Large intestine (tissue), 12 donors: ENCODE data around the gene GH2. TPM values are rescaled to one million over a fixed set of nuclear protein-coding genes. Genes with fewer than 3 reads are reported as not detected.
"Not testable (repeated sequence)": the region's sequence is repeated elsewhere in the genome, so short reads cannot be mapped to it uniquely, and the experiment has no call there.

ENCODE experiments used
- DNase-seq, 2 donors: peaks; one replicate each; pipeline versions ENCODE4 v3.0.0 to v3.0.0-alpha.2; 2013
- H3K27ac ChIP-seq: one replicate; pipeline ENCODE4 v1.5.1; 2013; ENCODE audit warnings: low read length
- H3K27me3 ChIP-seq: 2 replicates; pipeline ENCODE4 v1.6.1; 2013; ENCODE audit warnings: low read length; ENCODE audit not compliant: control insufficient read depth, insufficient read depth
- H3K36me3 ChIP-seq: 2 replicates; pipeline ENCODE4 v1.6.1; 2013; ENCODE audit warnings: low read length; ENCODE audit not compliant: control insufficient read depth, insufficient read depth
- H3K4me1 ChIP-seq: one replicate; pipeline ENCODE4 v1.6.1; 2013; ENCODE audit warnings: low read length; ENCODE audit not compliant: control insufficient read depth, insufficient read depth
- H3K4me3 ChIP-seq: one replicate; pipeline ENCODE4 v1.5.1; 2013; ENCODE audit warnings: low read length
- H3K9me3 ChIP-seq: one replicate; pipeline ENCODE4 v1.6.1; 2013; ENCODE audit warnings: mild to moderate bottlenecking, low read depth, low read length, moderate library complexity; ENCODE audit not compliant: control insufficient read depth
- WGBS: methylation state at CpG from one replicate; pipeline ENCODE4 v1.1.5; 2013; ENCODE audit warnings: low lambda C conversion rate; ENCODE audit not compliant: insufficient coverage; 5-methylcytosine and 5-hydroxymethylcytosine counted together
- long read RNA-seq, 11 donors: transcript quantifications; one replicate each; lab custom pipeline, GENCODE V29; 2026
- polyA plus RNA-seq: library from polyadenylated mRNA; unstranded; fragments of 120-200 nt; gene quantifications from one replicate; pipeline ENCODE4 v1.2.1, GENCODE V29; 2013

The GH2 gene
- polyA plus RNA-seq, result not detected
- long read RNA-seq, donor 1, result 0 reads
- long read RNA-seq, donor 2, result 0 reads
- long read RNA-seq, donor 3, result 0 reads
- long read RNA-seq, donor 4, result 0 reads
- long read RNA-seq, donor 5, result 0 reads
- long read RNA-seq, donor 6, partial matches to known transcripts, result 0 of 1 reads
- long read RNA-seq, donor 6, other reads (novel, unspliced or antisense), result 0 of 1 reads
- long read RNA-seq, donor 7, result 0 reads
- long read RNA-seq, donor 8, result 0 reads
- long read RNA-seq, donor 9, result 0 reads
- long read RNA-seq, donor 10, result 0 reads
- long read RNA-seq, donor 11, result 0 reads

DNA sequence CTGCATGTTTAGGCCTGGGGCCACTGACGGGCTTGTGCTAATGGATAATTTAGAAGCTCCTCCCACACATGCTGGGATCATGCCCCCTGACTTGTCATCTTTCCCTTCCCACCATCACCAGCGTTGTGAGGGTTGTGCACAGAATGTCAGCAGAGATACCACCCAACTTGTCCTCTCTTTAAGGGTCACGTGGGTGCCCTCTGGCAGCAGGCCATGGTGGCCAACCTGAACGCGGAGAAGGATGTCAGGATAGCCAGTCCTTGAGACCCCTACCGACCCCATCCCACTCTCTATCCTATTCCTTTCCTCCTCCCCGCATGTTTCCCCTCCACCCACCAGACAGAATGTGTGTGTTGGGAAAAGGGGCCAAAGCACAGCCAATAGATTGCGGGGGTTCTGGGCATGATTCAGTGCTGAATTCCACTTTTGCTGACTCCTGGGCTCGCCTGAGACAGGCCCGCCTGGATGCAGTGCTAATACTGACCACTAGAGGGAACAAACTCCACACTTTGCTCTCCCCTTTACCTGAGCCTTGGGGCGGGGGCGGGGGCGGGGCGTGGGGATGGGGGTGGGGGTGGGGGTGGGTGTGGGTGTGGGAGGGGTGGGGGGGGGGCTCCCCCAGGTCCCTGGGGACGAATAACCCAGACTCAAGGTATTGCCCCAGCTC lies at the start of gene GH2:
TSS of gene GH2 (minus strand) at position 10 of the 667 bp plus-strand sequence. CDS start 143 bp downstream, outside the sequence.
- H3K9me3 ChIP-seq, result no peaks in the 10 kb centered on the region
- DNase-seq, result peak in 1 of 2 donors; percentile 21
- H3K4me1 ChIP-seq, result no peaks in the 10 kb centered on the region
- no peak within 1 kb of the TSS for H3K27ac ChIP-seq
- H3K36me3 ChIP-seq, result no peaks in the 10 kb centered on the region
- H3K27me3 ChIP-seq, result peaks cover 2% of the 10 kb centered on the region
- no CpG with 5 or more reads among the region's 15 CpGs for WGBS
- no peak within 1 kb of the TSS for H3K4me3 ChIP-seq

DNA sequence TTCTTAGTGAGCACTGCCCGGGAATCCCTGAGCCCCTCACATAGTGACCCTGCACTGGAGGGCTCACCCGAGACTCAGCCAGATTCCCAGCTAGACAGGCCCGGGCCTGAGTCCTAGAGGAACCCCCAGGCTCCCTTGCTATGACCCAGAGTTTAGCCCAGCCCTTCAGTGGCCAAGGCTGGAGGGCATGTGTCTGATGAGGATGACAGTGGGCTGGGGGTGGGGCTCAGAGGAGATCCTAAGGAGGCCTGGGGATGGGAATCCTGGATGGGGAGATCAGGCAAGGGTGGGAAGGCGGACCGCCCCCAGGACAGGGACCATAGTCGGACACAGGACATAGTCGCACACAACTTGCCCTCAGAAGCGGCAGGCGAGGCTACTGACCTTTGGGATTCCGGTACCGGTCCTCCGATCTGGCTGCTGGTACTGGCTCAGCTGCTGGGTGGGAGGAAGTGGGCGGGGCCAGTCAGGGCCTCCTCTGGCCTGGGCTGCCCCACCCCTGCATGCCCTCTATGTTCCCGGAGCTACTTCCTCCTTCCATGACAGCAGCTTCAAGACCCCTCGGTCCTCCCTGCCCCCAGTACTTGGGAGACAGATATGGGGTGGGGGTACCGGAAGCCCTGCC lies 49.3 kb upstream of the GH2 start:
- Histone ChIP-seq H3K36me3 (no peaks in the 10 kb centered on the region), H3K4me3 (no peak overlapping the region)

DNA sequence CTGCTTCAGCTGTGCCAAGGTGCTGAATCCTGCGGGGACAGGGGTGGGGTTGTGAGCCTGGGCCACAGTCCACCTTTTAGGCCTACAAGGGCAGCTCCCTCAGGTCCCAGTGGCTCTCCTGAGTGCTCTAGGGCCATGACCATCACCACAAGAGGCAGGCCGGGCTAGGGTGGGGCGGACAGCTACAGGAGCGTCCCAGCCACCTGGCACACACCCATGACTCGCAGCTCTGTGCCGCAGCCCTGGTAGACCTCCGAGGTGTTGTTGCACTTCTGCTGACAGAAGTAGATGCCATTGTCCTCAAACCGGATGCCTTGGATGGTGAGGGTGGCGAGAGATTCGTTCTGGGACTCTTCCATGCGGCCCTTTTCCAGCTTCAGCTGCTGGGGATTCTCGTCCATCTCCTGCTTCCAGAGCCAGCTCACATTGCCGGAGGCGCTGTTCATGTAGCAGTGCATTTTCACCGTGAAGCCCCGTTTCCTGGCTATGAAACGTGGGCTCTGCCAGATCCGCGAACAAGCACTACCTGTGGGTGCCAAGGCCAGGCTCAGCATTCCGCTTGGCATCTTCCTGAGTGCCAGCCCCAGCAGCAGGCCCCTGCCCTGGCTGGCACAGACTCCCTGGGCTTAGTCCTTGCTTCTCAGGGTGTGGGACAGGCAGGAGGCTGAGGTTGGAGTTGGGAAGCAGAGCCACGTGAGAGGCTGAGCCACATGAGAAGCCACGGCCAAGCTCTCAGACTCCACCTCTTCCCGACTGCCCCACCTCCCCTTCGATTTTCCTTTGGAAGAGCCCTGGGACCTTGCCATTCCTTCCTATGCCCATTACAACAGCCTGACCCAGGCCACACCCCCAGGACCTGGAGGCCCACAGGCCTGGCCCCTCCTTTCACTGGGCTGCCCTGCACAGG lies 48.4 kb upstream of the GH2 start:
- Histone ChIP-seq H3K36me3 (no peaks in the 10 kb centered on the region), H3K9me3 (no peaks in the 10 kb centered on the region), H3K27ac (no peak overlapping the region), H3K4me1 (no peaks in the 10 kb centered on the region), H3K4me3 (no peak overlapping the region), H3K27me3 (no peaks in the 10 kb centered on the region)
- no CpG with 5 or more reads among the region's 24 CpGs for WGBS
- DNase-seq, result no peak

More for the DNA sequence above, 49.3 kb upstream of the GH2 start:
- Histone ChIP-seq H3K27me3 (no peaks in the 10 kb centered on the region), H3K9me3 (no peaks in the 10 kb centered on the region), H3K4me1 (no peaks in the 10 kb centered on the region), H3K27ac (no peak overlapping the region)
- no CpG with 5 or more reads among the region's 16 CpGs for whole genome bisulfite sequencing
- DNase-seq, result peak in 1 of 2 donors; percentile 42

DNA sequence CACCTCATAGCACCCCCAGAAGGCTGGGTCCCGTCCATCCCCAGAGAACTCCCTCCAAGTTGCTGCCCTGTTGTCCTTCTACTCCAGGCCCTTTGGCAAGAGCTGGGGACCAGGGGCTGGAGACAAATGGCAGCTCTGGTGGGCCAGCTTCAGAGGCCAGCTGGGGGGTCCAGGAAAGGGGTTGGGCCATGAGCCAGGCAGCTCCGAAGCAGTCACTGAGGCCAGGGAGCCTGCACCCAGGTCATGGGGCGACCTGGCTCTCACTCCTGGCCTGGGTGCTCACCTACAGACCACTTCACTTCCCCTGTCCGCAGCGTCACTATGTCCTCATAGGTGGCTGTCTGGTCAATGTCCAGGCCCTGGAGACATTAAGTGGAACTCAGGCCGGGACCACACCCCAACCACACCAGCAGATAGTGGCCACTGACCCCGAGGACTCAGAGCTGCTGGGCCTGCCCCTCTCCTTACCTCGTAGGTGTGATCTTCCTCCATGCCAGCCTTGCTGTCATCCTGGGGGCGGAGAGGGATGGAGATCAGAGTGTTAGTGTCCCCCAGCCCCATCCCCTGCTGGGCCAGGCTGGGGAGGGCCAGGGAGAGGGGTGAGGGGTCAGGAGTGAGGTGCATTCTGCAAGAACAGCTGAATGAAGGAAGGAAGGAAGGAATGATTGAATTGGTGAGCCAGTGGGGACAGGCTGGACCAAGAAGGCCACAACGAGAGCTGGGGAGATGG lies 47.4 kb upstream of the GH2 start:
- H3K27ac ChIP-seq, result no peak overlapping the region
- H3K9me3 ChIP-seq, result no peaks in the 10 kb centered on the region
- H3K4me1 ChIP-seq, result no peaks in the 10 kb centered on the region
- no peaks in the 10 kb centered on the region for H3K27me3 ChIP-seq
- H3K4me3 ChIP-seq, result no peak overlapping the region
- DNase-seq, result no peak
- H3K36me3 ChIP-seq, result no peaks in the 10 kb centered on the region
- no CpG with 5 or more reads among the region's 10 CpGs for WGBS

- H3K9me3 ChIP-seq, result no peaks in the 10 kb centered on the region
- H3K4me3 ChIP-seq, result no peak overlapping the region
- no peaks in the 10 kb centered on the region for H3K36me3 ChIP-seq
- H3K27ac ChIP-seq, result no peak overlapping the region
- no peaks in the 10 kb centered on the region for H3K4me1 ChIP-seq
- H3K27me3 ChIP-seq, result no peaks in the 10 kb centered on the region
- no CpG with 5 or more reads among the region's 10 CpGs for WGBS
- no peak for DNase-seq
These were observed 46.5 kb upstream of the GH2 start for GRCh38 chr17:63928172-63928666.

GRCh38 chr17:63927464-63928171 lies 45.9 kb upstream of the GH2 start:
- WGBS, result no CpG with 5 or more reads among the region's 8 CpGs
- DNase-seq, result no peak
- Histone ChIP-seq H3K4me1 (no peaks in the 10 kb centered on the region), H3K9me3 (no peaks in the 10 kb centered on the region), H3K27me3 (no peaks in the 10 kb centered on the region), H3K36me3 (no peaks in the 10 kb centered on the region), H3K4me3 (no peak overlapping the region), H3K27ac (no peak overlapping the region)

GRCh38 chr17:63926164-63926563 lies 44.4 kb upstream of the GH2 start:
- no peak for DNase-seq
- no peak overlapping the region for H3K27ac ChIP-seq
- WGBS, result no CpG with 5 or more reads among the region's 2 CpGs

DNA sequence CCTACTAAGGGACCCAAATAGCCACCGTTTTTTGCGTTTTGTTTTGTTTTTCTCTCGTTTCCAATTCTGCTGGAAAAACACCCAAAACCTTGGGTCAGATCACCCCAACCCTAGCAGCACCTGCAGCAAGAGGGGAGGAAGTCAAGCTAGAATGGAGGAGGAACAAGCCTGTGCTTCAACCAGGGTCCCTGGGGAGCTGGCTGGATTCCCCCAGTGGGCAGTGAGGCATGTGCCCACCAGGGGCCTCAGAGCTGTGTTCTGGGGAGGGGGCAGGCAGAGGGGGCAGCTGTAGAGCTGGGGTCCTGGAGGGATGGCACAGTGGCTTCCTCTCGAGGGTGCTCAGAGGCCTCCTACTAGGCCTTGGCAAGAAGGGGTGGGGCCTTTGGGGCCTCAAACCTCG lies 43.9 kb upstream of the GH2 start:
- Histone ChIP-seq H3K4me3 (no peak overlapping the region), H3K36me3 (no peaks in the 10 kb centered on the region), H3K9me3 (no peaks in the 10 kb centered on the region), H3K27me3 (no peaks in the 10 kb centered on the region), H3K27ac (no peak overlapping the region), H3K4me1 (no peaks in the 10 kb centered on the region)
- no peak for DNase-seq
- WGBS, result no CpG with 5 or more reads among the region's 5 CpGs

More at GRCh38 chr17:63926164-63926563, 44.4 kb upstream of the GH2 start:
- H3K9me3 ChIP-seq, result no peaks in the 10 kb centered on the region
- no peaks in the 10 kb centered on the region for H3K27me3 ChIP-seq
- H3K36me3 ChIP-seq, result no peaks in the 10 kb centered on the region
- H3K4me3 ChIP-seq, result no peak overlapping the region
- no peaks in the 10 kb centered on the region for H3K4me1 ChIP-seq

GRCh38 chr17:63922402-63922801 lies 40.7 kb upstream of the GH2 start:
- H3K27ac ChIP-seq, H3K27me3 ChIP-seq, H3K4me3 ChIP-seq, DNase-seq, H3K9me3 ChIP-seq, H3K4me1 ChIP-seq, H3K36me3 ChIP-seq: not testable (repeated sequence)
- WGBS, result no CpG with 5 or more reads among the region's 9 CpGs
